ENCODE results near the gene CREB1. TPM values are rescaled to one million over a fixed set of nuclear protein-coding genes. Genes with fewer than 3 reads are reported as not detected.

Gene CREB1
- total and polyA plus RNA-seq, 2 donors (not counting 3 experiments of a cell fraction or from before 2014, with no cell fraction given): 31.0 to 71.1 TPM

- no TSS peak for BruUV-seq (replicated peaks)
- POLR2A ChIA-PET: no interaction called here
- H3K4me1 ChIP-seq (ENCODE audit: control insufficient read depth, extremely low read depth, insufficient read depth, low read length): peaks cover 3% of the 10 kb centered on the region
- no peak for TF ChIP-seq EZH2 (IDR thresholded peaks at IDR 0.05; ENCODE audit: borderline replicate concordance, low read depth, low read length, severe bottlenecking)
- TF ChIP-seq POLR2A (IDR thresholded peaks at IDR 0.05; ENCODE audit: low read depth, low read length): no peak
- no peak for TF ChIP-seq MAX (IDR thresholded peaks at IDR 0.05; ENCODE audit: insufficient read depth, insufficient read length)
- no peaks in the 10 kb centered on the region for H4K20me1 ChIP-seq (replicated peaks; ENCODE audit: control insufficient read depth, extremely low read depth, insufficient read depth, low read length)
- no peak overlapping the region for H3K4me3 ChIP-seq (replicated peaks in 1 of 3; ENCODE audit: insufficient read depth in 1 of 3, low read depth in 1 of 3, low read length in 3 of 3)
- no peaks in the 10 kb centered on the region for H3K9me1 ChIP-seq (replicated peaks; ENCODE audit: control insufficient read depth, extremely low read depth, insufficient read depth, low read length)
- intact Hi-C loops (cut with micrococcal nuclease): no loop called here
- CTCF ChIA-PET: no interaction called here
- no peaks in the 10 kb centered on the region for H3K79me2 ChIP-seq (ENCODE audit: control insufficient read depth, insufficient read depth, low read length)
- dilution Hi-C loops (cut with MboI; ENCODE audit: extremely low pct_ligation_motif_present, low sequenced_read_pairs): no loop called here
- no peaks in the 10 kb centered on the region for H3K36me3 ChIP-seq (ENCODE audit: control insufficient read depth in 2 of 2, extremely low read depth in 1 of 2, insufficient read depth in 2 of 2, low read length in 2 of 2)
- H3K9me3 ChIP-seq (replicated peaks; ENCODE audit: control insufficient read depth, insufficient read depth, low read length): no peaks in the 10 kb centered on the region
- H3K27ac ChIP-seq (ENCODE audit: insufficient read depth, low read depth, low read length): no peak overlapping the region
- H3K9ac ChIP-seq (replicated peaks; ENCODE audit: extremely low read depth, insufficient read depth, low read length): no peak overlapping the region
- DNase-seq (ENCODE audit: low read depth, low spot score) (no peak), FAIRE-seq (no peak)
- H3K27me3 ChIP-seq (ENCODE audit: control insufficient read depth in 2 of 2, insufficient read depth in 2 of 2, low read length in 2 of 2): no peaks in the 10 kb centered on the region
- no peak overlapping the region for H2AFZ ChIP-seq (ENCODE audit: low read depth, low read length)
- H3K4me2 ChIP-seq (ENCODE audit: insufficient read depth, low read length): no peak overlapping the region
Observed at GRCh38 chr2:207515671-207516070, 14.1 kb upstream of the CREB1 start.

GRCh38 chr2:207516206-207516605 is 13.6 kb upstream of the CREB1 start:
- no peaks in the 10 kb centered on the region for H3K36me3 ChIP-seq (ENCODE audit: control insufficient read depth in 2 of 2, extremely low read depth in 1 of 2, insufficient read depth in 2 of 2, low read length in 2 of 2)
- DNase-seq (ENCODE audit: low read depth, low spot score) (peak; percentile 82), FAIRE-seq (no peak)
- intact Hi-C loops (cut with micrococcal nuclease) (no loop called here), dilution Hi-C loops (cut with MboI; ENCODE audit: extremely low pct_ligation_motif_present, low sequenced_read_pairs) (no loop called here)
- H3K27me3 ChIP-seq (ENCODE audit: control insufficient read depth in 2 of 2, insufficient read depth in 2 of 2, low read length in 2 of 2): no peaks in the 10 kb centered on the region
- H3K4me3 ChIP-seq (replicated peaks in 1 of 3; ENCODE audit: insufficient read depth in 1 of 3, low read depth in 1 of 3, low read length in 3 of 3): no peak overlapping the region
- POLR2A ChIA-PET: no interaction called here
- no peaks in the 10 kb centered on the region for H3K9me3 ChIP-seq (replicated peaks; ENCODE audit: control insufficient read depth, insufficient read depth, low read length)
- TF ChIP-seq MYC (IDR thresholded peaks at IDR 0.05; ENCODE audit: low read depth, low read length): no peak
- TF ChIP-seq JUN (IDR thresholded peaks at IDR 0.05; ENCODE audit: borderline replicate concordance, insufficient read depth, insufficient read length, low read depth): no peak
- TF ChIP-seq MAX (IDR thresholded peaks at IDR 0.05; ENCODE audit: insufficient read depth, insufficient read length): no peak
- no peak for TF ChIP-seq CTCF (IDR thresholded peaks at IDR 0.05; ENCODE audit: extremely low read depth in 1 of 2, insufficient read depth in 1 of 2, low read depth in 1 of 2, low read length in 2 of 2)
- no peak for TF ChIP-seq GATA2 (IDR thresholded peaks at IDR 0.05; ENCODE audit: insufficient read depth, insufficient read length, low read depth, low read length)
- no peak for TF ChIP-seq FOS (IDR thresholded peaks at IDR 0.05; ENCODE audit: borderline replicate concordance, insufficient read depth, low read length)
- TF ChIP-seq POLR2AphosphoS5 (IDR thresholded peaks at IDR 0.05; ENCODE audit: insufficient read depth, low read depth, low read length): no peak
- no peak for TF ChIP-seq POLR2A (IDR thresholded peaks at IDR 0.05; ENCODE audit: low read depth, low read length)
- no peak overlapping the region for H2AFZ ChIP-seq (ENCODE audit: low read depth, low read length)
- BruUV-seq (replicated peaks): no TSS peak
- CTCF ChIA-PET: no interaction called here
- no peaks in the 10 kb centered on the region for H3K9me1 ChIP-seq (replicated peaks; ENCODE audit: control insufficient read depth, extremely low read depth, insufficient read depth, low read length)
- no peak overlapping the region for H3K4me2 ChIP-seq (ENCODE audit: insufficient read depth, low read length)
- peaks cover 3% of the 10 kb centered on the region for H3K4me1 ChIP-seq (ENCODE audit: control insufficient read depth, extremely low read depth, insufficient read depth, low read length)
- H3K9ac ChIP-seq (replicated peaks; ENCODE audit: extremely low read depth, insufficient read depth, low read length): no peak overlapping the region
- no peaks in the 10 kb centered on the region for H4K20me1 ChIP-seq (replicated peaks; ENCODE audit: control insufficient read depth, extremely low read depth, insufficient read depth, low read length)
- H3K79me2 ChIP-seq (ENCODE audit: control insufficient read depth, insufficient read depth, low read length): no peaks in the 10 kb centered on the region
- no peak overlapping the region for H3K27ac ChIP-seq (ENCODE audit: insufficient read depth, low read depth, low read length)
